GM18517 (cell line): ENCODE data around the gene CENPP.

Experiments
- ATAC-seq: cut with Tn5 transposase; IDR thresholded peaks from one replicate; pipeline ENCODE4 v1.9.1; 2021; ENCODE audit warnings: mild to moderate bottlenecking, moderate library complexity; ENCODE audit not compliant: unreplicated experiment

The CENPP gene

GRCh38 chr9:92422611-92423338, 97.0 kb downstream of the CENPP start:
- no peak for ATAC-seq

GRCh38 chr9:92423612-92424011, 97.9 kb downstream of the CENPP start:
- ATAC-seq, result no peak

- no peak for ATAC-seq
Observed at GRCh38 chr9:92424340-92424739, 98.6 kb downstream of the CENPP start, which contains the start of gene OMD. TSS of gene OMD (minus strand) at chr9:92424471. CDS start at chr9:92417558, 6,913 bp downstream.

- no peak for ATAC-seq
Observed at GRCh38 chr9:92425474-92425873, 99.7 kb downstream of the CENPP start.

GRCh38 chr9:92426501-92427145, 100.9 kb downstream of the CENPP start:
- no peak for ATAC-seq

- no peak for ATAC-seq
Observed at GRCh38 chr9:92429836-92430235, 104.1 kb downstream of the CENPP start.

GRCh38 chr9:92432350-92432749, 106.6 kb downstream of the CENPP start:
- no peak for ATAC-seq

- no peak for ATAC-seq
Observed at GRCh38 chr9:92432972-92433548, 107.3 kb downstream of the CENPP start.

- ATAC-seq, result no peak
Observed at GRCh38 chr9:92435263-92435662, 109.5 kb downstream of the CENPP start.

GRCh38 chr9:92438900-92439526, 113.3 kb downstream of the CENPP start:
- ATAC-seq, result no peak

GRCh38 chr9:92439921-92440750, 114.4 kb downstream of the CENPP start:
- no peak for ATAC-seq

GRCh38 chr9:92440751-92441046, 114.9 kb downstream of the CENPP start:
- no peak for ATAC-seq

GRCh38 chr9:92444841-92445240, 119.1 kb downstream of the CENPP start:
- no peak for ATAC-seq

GRCh38 chr9:92446536-92446935, 120.8 kb downstream of the CENPP start:
- ATAC-seq, result no peak

- ATAC-seq, result no peak
Observed at GRCh38 chr9:92455217-92455616, 129.5 kb downstream of the CENPP start.

GRCh38 chr9:92457576-92457975, 131.8 kb downstream of the CENPP start:
- no peak for ATAC-seq

GRCh38 chr9:92463387-92463786, 137.6 kb downstream of the CENPP start:
- no peak for ATAC-seq

GRCh38 chr9:92463984-92464383, 138.2 kb downstream of the CENPP start:
- ATAC-seq, result no peak

- ATAC-seq, result no peak
Observed at GRCh38 chr9:92467041-92467440, 141.3 kb downstream of the CENPP start.

- no peak for ATAC-seq
Observed at GRCh38 chr9:92467511-92467910, 141.8 kb downstream of the CENPP start.

- ATAC-seq, result no peak
Observed at GRCh38 chr9:92468206-92468605, 142.5 kb downstream of the CENPP start.
